GM15510 (cell line): ENCODE measurements around the gene CDK6.

Source experiments
- POLR2A ChIP-seq: IDR thresholded peaks from 3 replicates; pipeline ENCODE4 v1.6.1; 2011; ENCODE audit warnings: borderline replicate concordance; ENCODE audit not compliant: insufficient read length; ENCODE audit errors: extremely low read depth

The CDK6 gene

GRCh38 chr7:92835261-92835850, 1.0 kb downstream of the CDK6 start:
- no peak for TF ChIP-seq POLR2A

- no peak for TF ChIP-seq POLR2A
Measured at GRCh38 chr7:92834507-92835260, 1.7 kb downstream of the CDK6 start.

GRCh38 chr7:92833766-92834506, 2.4 kb downstream of the CDK6 start:
- peak; percentile 46 for TF ChIP-seq POLR2A

GRCh38 chr7:92833024-92833765, 3.2 kb downstream of the CDK6 start:
- no peak for TF ChIP-seq POLR2A

GRCh38 chr7:92832534-92833023, 3.8 kb downstream of the CDK6 start:
- TF ChIP-seq POLR2A: no peak

GRCh38 chr7:92831716-92832533, 4.4 kb downstream of the CDK6 start:
- no peak for TF ChIP-seq POLR2A

- no peak for TF ChIP-seq POLR2A
Measured at GRCh38 chr7:92830532-92831110, 5.8 kb downstream of the CDK6 start.

- no peak for TF ChIP-seq POLR2A
Measured at GRCh38 chr7:92830027-92830426, 6.3 kb downstream of the CDK6 start.

- TF ChIP-seq POLR2A: no peak
Measured at GRCh38 chr7:92827464-92828120, 8.8 kb downstream of the CDK6 start.

- TF ChIP-seq POLR2A: no peak
Measured at GRCh38 chr7:92826258-92826938, 10.0 kb downstream of the CDK6 start.

- TF ChIP-seq POLR2A: no peak
Measured at GRCh38 chr7:92824901-92825480, 11.4 kb downstream of the CDK6 start.

GRCh38 chr7:92824450-92824849, 11.9 kb downstream of the CDK6 start:
- no peak for TF ChIP-seq POLR2A
